ENCODE results near the gene TXN. TPM values are rescaled to one million over a fixed set of nuclear protein-coding genes. Genes with fewer than 3 reads are reported as not detected.
"Not testable (repeated sequence)": the region's sequence is repeated elsewhere in the genome, so short reads cannot be mapped to it uniquely, and the experiment has no call there.

TXN gene
- total RNA-seq, 1 experiment from 2014 or later, result 534 TPM

DNA sequence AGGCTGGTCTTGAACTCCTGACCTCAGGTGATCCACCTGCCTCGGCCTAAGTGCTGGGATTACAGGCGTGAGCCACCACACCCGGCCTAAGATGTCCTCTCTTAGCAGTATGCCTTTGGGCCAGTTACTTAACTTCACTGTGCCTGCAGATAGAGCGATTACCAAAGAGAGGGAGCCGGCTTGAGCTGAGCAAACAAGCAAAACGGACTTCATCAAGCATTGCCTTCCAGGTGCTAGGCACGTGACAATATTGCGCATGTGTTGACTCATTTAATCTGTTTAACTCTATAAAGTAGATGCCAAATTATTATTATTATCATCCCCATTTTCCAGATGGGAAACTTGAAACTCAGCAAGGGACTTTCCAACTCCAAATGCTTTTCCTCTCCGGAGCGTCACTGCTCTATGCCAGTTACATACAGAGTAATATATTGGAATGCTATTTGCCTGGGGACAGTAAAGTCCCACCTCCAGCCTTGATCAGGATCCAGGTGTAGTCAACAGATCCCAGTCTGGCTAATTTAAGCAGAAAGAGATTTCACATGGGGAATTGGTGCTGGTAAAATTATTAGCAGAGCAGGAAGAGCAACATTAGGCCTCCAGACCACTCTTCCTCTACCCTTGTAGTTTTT, 42.8 kb downstream of the TXN start:
- DNase-seq (ENCODE audit: low read depth), result no peak

DNA sequence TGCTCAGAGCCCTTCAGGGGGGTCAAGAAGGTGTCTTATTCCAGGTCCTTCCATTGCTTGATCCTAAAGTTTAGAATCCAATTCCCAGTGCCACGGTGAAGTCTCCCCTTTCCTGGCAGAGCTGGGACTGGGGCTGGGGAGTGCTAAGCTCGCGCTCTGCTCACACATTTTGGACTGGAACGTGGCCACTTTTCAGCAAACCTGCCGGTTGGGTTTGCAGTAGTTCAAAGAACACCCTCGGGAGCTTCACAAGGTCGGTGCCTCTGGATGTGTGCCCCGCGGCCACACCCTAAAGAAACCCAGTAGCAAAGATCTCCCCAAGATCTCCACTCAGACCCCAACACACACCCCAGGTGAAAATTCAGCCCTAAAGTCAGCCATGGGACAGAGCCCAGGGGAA, 48.3 kb downstream of the TXN start, which contains the start of gene C9orf152:
Gene C9orf152 (minus strand): TSS at position 129 of the 400 bp plus-strand sequence. CDS start 580 bp downstream, outside the sequence.
- no peak for DNase-seq (ENCODE audit: low read depth)

DNA sequence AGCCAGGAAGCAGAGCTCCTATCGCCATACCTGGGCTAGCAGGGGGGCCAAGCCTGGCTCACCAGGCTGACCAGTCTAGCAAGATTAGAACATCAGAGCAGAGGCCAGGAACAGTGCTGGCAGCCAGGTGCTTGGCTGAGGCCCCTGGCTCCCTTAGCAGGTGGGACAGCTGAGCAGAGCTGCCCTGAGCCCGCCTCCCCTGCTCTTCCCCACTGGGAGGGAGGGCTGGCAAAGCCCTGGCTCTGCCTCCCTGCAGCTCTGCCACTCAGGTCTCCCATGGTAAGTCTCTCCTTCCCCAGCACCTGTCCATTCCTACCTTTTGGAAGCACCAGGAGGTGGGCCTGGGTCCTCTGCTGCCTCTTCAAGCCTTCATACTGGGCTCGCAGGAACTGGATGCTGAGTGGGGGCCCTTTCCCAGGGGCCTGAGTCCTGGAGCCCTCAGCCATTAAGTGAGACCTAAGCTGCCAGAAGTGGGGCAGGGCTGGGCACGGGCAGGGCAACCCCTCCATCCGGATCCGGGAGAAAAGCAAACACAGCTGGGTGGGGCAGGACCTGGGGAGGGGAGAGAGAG, 49.2 kb downstream of the TXN start:
- no peak for DNase-seq (ENCODE audit: low read depth)

DNA sequence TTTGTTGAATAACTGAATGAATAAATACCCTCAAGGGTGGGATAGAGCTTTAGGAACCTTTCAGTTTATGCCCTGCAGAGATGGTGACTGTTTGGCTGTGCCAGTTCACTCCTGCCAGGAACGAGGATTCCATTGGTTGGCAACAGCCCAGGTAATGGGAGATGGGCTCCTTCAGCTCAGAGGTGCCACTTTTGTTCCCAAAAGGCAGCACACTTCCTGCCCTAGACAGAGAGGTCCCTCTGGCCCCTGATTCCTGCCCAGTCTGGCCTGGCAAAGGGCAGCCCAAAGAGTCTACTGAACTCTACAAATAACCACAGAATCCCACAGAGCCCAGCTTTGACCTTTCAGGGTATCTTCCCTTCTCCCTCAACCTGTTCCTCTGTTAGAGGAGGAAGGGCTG, 49.9 kb downstream of the TXN start:
- no peak for DNase-seq (ENCODE audit: low read depth)

DNA sequence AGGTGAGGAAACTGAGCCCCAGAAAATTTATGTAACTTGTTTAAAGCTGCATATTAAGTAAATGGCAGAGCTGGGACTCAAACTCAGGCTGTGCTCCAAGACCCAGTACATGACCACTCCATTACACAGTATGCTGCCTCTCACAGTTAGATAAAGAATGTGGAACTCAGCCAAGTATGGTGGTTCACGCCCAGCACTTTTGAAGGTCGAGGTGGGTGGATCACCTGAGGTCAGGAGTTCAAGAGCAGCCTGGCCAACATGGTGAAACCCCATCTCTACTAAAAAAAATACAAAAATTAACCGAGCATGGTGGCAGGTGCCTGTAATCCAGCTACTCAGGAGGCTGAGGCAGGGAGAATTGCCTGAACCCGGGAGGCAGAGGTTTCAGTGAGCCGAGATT, 50.7 kb downstream of the TXN start:
- DNase-seq (ENCODE audit: low read depth), result not testable (repeated sequence)

DNA sequence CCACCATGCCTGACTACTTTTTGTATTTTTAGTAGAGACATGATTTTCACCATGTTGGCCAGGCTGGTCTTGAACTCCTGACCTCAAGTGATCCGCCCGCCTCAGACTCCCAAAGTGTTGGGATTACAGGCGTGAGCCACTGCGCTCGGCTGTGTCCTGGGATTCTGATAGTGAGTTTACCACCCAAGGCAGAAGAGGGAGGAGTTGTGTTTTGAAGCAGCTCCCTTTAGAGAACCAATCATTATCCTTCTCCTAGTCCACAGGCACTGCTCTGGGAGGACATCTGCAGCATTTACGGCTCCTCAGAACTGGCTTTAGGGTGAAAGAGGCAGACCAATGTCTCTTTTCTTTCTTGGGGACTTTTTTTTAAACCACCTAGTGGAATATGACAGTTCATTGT, 54.1 kb downstream of the TXN start:
- no peak for DNase-seq (ENCODE audit: low read depth)

DNA sequence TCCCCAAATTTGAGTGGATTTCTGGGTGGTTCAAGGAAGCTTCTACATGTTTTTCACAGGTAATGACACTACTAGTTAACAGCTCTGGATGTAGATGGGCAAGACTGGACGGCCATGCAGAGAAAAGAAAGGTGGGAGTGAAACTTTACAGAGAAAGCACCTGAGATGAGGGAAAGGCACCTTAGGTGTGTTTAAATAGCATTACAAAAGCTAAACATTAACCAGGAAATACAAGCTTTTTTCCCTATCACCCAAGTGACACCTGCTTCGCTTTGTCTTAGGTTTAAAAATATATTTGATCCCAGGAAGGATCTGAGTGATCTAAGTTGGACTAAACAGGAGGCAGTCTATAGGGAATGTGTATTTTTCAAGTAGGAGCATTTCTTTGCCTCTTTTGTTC, 56.7 kb downstream of the TXN start:
- no peak for DNase-seq (ENCODE audit: low read depth)

DNA sequence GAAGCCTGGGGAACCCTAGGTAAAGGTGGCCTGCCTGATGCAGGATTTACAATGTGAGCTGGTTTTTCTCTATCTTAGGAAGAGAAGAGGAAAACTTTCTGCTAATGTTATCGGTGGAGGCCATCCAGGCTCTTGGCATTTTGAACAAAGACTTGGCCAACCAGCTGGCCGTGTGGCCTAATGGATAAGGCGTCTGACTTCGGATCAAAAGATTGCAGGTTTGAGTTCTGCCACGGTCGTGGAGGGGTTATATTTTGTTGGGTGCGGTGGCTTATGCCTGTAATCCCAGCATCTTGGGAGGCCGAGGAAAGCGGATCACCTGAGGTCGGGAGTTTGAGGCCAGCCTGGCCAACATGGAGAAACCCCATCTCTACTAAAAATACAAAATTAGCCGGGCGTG, 58.0 kb downstream of the TXN start:
- DNase-seq (ENCODE audit: low read depth), result no peak

DNA sequence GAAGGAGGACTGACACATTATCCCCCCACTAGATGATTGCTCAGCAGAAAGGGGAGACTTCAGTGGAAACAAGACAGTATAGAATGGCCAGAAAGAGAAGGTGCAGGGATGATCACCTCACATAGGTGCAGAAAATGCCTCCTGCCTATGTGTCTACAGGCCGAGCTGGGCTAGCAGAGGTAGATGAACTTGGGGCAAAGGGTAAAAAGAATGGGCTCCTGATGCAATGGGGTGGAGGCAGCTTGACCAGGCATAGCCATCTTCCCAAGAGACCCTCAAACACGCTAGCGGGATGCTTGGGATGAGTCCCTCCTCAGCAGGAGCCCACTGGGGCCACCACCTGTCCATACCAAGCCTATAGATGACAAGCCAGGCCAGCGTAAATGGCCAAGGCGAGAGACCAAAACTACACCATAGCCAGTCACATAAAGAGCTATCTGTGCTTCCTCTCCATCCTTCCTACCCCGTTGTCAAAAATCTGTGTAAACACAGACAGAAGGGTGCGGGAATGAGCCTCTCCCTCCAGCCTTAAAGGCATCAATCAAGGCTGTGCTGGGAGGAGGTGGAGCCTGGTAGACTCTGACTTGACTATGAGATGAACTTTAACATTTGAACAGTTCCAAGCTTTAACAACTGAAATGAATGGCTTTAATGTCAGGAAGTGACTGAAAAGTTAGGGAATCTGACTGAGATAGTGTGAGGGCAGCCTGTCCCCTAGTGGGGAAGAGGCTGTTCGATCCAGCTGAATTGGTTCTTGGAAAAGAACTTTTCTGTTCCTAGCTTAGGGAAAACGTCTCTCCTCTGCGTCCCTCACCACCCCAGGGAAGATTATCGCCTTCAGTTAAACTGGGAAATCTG, 58.7 kb downstream of the TXN start:
- DNase-seq (ENCODE audit: low read depth), result no peak

DNA sequence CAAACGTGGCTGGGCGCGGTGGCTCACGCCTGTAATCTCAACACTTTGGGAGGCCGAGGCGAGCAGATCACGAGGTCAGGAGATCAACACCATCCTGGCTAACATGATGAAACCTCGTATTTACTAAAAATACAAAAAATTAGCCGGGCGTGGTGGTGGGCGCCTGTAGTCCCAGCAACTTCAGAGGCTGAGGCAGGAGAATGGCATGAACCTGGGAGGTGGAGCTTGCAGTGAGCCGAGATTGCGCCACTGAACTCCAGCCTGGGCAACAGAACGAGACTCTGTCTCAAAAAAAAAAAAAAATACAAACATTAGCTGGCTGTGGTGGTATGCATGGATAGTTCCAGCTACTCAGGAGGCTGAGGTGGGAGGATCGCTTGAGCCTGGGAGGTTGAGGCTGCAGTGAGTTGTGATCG, 60.2 kb downstream of the TXN start:
- not testable (repeated sequence) for DNase-seq (ENCODE audit: low read depth)

Other genes with a start within 250 kb of the TXN start
- gene C9orf152, start 48.3 kb downstream of the TXN start, total RNA-seq (2014; rRNA removed; shearing (Covaris generic)), result not detected in 2 replicates
- gene TXNDC8, start 81.4 kb upstream of the TXN start, total RNA-seq (2014; rRNA removed; shearing (Covaris generic)), result not detected in 2 replicates

All from M059J (cell line).